Transverse colon (tissue), 4 donors: Measurements from ENCODE around the gene SRSF12. TPM values are rescaled to one million over a fixed set of nuclear protein-coding genes. Genes with fewer than 3 reads are reported as not detected.
A peak's percentile ranks its signal among the peaks of the same experiment; 100 is the strongest.

Experiments used
- DNase-seq: peaks from one replicate; pipeline ENCODE4 v3.0.0-alpha.2; 2019
- H3K27ac ChIP-seq, 4 donors: fragments of 200-600 bp; sonication (generic); 2 replicates each; pipeline ENCODE4 v1.5.1; 2016 to 2018; ENCODE audit warnings: inconsistent platforms in 4 of 4
- H3K27me3 ChIP-seq: fragments of 200-600 bp; sonication (generic); 2 replicates; pipeline ENCODE4 v1.5.1; 2017; ENCODE audit warnings: inconsistent platforms
- H3K36me3 ChIP-seq, 4 donors: fragments of 200-600 bp; sonication (generic); 2 replicates each; pipeline ENCODE4 v1.5.1; 2017 to 2019; ENCODE audit warnings: inconsistent platforms in 4 of 4
- H3K4me1 ChIP-seq, 4 donors: fragments of 200-600 bp; sonication (generic); 2 replicates each; pipeline ENCODE4 v1.5.1; 2017 to 2020; ENCODE audit warnings: inconsistent platforms in 4 of 4
- H3K4me3 ChIP-seq, 4 donors: fragments of 200-600 bp; sonication (generic); 1 replicate in 1 of 4; 2 replicates in 3 of 4; pipeline versions ENCODE4 v1.5.1 to v1.6.1; 2017 to 2019; ENCODE audit warnings: inconsistent platforms in 4 of 4
- H3K9me3 ChIP-seq, 2 donors: fragments of 200-600 bp; sonication (generic); 2 replicates each; pipeline ENCODE4 v1.5.1; 2017 to 2019; ENCODE audit warnings: inconsistent platforms in 2 of 2
- EP300 ChIP-seq: sonication (generic); formaldehyde crosslinking; IDR thresholded peaks from one replicate; pipeline ENCODE4 v1.6.1; 2017; ENCODE audit warnings: antibody characterized with exemption, low read depth
- POLR2A ChIP-seq: fragments of 450-650 bp; IDR thresholded peaks from one replicate; pipeline ENCODE4 v1.6.1; 2016; ENCODE audit warnings: antibody characterized with exemption, mild to moderate bottlenecking, moderate library complexity
- POLR2AphosphoS5 ChIP-seq, 3 donors: sonication (generic); formaldehyde crosslinking; IDR thresholded peaks; one replicate each; pipeline ENCODE4 v1.6.1; 2016; ENCODE audit warnings: antibody characterized with exemption in 3 of 3
- WGBS, 2 donors: methylation state at CpG; one replicate each; pipeline ENCODE4 v1.1.5; 2018; ENCODE audit warnings: low coverage in 1 of 2; 5-methylcytosine and 5-hydroxymethylcytosine counted together
- in situ Hi-C, 4 donors: fragments of 200-750 bp; cut with MboI; loops; one replicate each; pipeline versions ENCODE4 v1.15.0 to v1.15.1; 2017; ENCODE audit warnings: low sequenced_read_pairs in 3 of 4, low pct_ligation_motif_present in 1 of 4, low pct_unique_long_range_greater_than_20kb in 1 of 4
- intact Hi-C: fragments of 100-400 bp; cut with DNase I; formaldehyde crosslinking; loops from one replicate; pipeline ENCODE4 v1.15.1; 2023; ENCODE audit warnings: low total_unique reads
- total RNA-seq, 4 donors: library from RNA; depleted of rRNA; stranded (reverse); fragments of >200 nt; gene quantifications; one replicate each; pipeline ENCODE4 v1.1.0, GENCODE V29; 2016
- TF ChIP-seq, protein P1 (sequence below), 5 experiments: fragments of 200-600 bp in 3 of 5; fragments of 450-650 bp in 2 of 5; sonication (generic) in 3 of 5; IDR thresholded peaks; 1 replicate in 2 of 5; 2 replicates in 3 of 5; pipeline ENCODE4 v1.5.1; 2016 to 2017; ENCODE audit warnings: antibody characterized with exemption in 5 of 5, inconsistent platforms in 3 of 5, mild to moderate bottlenecking in 2 of 5, moderate library complexity in 1 of 5

The SRSF12 gene
- total RNA-seq, 4 donors from 2014 or later, result not detected

DNA sequence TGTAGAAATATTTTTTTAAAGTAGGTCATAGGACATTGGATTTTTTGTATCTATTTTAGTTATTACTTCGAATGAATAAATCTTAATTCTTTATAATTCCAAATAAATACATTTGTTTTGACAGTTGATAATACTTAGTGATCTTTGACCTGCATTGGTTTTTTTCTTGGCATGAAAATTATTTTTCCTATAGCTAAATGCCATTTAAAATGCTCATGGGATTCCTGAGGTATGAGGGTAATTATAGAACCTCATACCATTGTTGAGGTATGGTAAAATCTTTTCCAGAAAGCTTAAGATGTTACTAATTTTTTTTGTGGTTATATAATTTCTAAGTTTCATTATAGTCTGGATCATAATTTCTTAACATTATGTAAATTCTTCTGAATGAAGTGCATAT is 36.3 kb upstream of the SRSF12 start:
- TF ChIP-seq POLR2AphosphoS5 (IDR thresholded peaks at IDR 0.05), result no peak
- TF ChIP-seq, protein P1, sequence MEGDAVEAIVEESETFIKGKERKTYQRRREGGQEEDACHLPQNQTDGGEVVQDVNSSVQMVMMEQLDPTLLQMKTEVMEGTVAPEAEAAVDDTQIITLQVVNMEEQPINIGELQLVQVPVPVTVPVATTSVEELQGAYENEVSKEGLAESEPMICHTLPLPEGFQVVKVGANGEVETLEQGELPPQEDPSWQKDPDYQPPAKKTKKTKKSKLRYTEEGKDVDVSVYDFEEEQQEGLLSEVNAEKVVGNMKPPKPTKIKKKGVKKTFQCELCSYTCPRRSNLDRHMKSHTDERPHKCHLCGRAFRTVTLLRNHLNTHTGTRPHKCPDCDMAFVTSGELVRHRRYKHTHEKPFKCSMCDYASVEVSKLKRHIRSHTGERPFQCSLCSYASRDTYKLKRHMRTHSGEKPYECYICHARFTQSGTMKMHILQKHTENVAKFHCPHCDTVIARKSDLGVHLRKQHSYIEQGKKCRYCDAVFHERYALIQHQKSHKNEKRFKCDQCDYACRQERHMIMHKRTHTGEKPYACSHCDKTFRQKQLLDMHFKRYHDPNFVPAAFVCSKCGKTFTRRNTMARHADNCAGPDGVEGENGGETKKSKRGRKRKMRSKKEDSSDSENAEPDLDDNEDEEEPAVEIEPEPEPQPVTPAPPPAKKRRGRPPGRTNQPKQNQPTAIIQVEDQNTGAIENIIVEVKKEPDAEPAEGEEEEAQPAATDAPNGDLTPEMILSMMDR (IDR thresholded peaks at IDR 0.05), result no peak
- no peak for TF ChIP-seq POLR2A
- TF ChIP-seq EP300, result no peak
- 83% methylated on average over 1 of the region's 1 CpG for WGBS, 2 donors
- H3K4me1 ChIP-seq, result no peaks in the 10 kb centered on the region
- intact Hi-C loops (no loop called here), in situ Hi-C loops (no loop called here)
- no peaks in the 10 kb centered on the region for H3K9me3 ChIP-seq
- no peaks in the 10 kb centered on the region for H3K27me3 ChIP-seq
- H3K4me3 ChIP-seq, result no peak overlapping the region
- H3K27ac ChIP-seq, result no peak overlapping the region
- peaks cover 0 to 6% (median 0%) of the 10 kb centered on the region in 4 donors for H3K36me3 ChIP-seq
- DNase-seq, result no peak

DNA sequence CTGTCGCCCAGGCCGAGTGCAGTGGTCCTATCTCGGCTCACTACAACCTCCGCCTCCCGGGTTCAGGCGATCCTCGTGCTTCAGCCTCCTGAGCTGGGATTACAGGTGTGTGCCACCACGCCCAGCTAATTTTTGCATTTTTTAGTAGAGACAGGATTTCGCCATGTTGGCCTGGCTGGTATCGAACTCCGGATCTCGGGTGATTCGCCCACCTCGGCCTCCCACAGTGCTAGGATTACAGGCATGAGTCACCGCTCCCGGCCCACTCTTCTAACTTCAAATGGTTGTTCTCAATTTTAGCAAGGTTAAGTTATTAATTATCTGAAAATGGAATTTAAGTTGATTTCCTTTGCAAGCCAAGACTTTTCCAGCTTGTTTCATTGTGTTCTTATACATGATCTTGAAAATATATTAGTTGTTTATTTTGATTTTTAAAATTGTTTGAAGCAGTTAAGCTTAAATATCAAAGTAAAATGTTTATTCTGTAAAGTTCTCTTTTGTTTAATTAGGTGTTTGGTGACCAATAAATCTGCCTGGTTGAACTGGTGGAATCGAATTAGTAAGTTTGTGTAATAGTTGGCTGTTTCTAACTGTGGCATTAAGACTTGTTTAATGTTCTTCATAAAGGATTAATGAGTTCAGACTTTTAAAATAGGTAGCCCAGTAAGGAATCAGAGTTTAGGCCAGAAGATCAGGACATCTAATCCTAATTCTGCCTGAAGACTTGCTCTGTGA is 30.3 kb upstream of the SRSF12 start:
- intact Hi-C loops, result loop anchor here (5.0 kb wide), 1 partner anchor 111 kb away; no protein-coding TSS in a partner anchor
- Histone ChIP-seq H3K27ac (peak overlapping the region; percentile 21 to 95 (median 92)), H3K4me3 (peak overlapping the region in 1 of 4 donors; percentile 78), H3K4me1 (peaks cover 0 to 23% (median 10%) of the 10 kb centered on the region in 4 donors), H3K27me3 (no peaks in the 10 kb centered on the region), H3K36me3 (peaks cover 0 to 1% (median 0%) of the 10 kb centered on the region in 4 donors), H3K9me3 (no peaks in the 10 kb centered on the region)
- in situ Hi-C loops, result no loop called here
- DNase-seq, result no peak
- TF ChIP-seq, protein P1 (IDR thresholded peaks at IDR 0.05), result no peak
- no peak for TF ChIP-seq POLR2AphosphoS5 (IDR thresholded peaks at IDR 0.05)
- no peak for TF ChIP-seq POLR2A
- no peak for TF ChIP-seq EP300
- WGBS, 2 donors, result 82 to 94% methylated on average over 6 to 17 of the region's 17 CpGs

DNA sequence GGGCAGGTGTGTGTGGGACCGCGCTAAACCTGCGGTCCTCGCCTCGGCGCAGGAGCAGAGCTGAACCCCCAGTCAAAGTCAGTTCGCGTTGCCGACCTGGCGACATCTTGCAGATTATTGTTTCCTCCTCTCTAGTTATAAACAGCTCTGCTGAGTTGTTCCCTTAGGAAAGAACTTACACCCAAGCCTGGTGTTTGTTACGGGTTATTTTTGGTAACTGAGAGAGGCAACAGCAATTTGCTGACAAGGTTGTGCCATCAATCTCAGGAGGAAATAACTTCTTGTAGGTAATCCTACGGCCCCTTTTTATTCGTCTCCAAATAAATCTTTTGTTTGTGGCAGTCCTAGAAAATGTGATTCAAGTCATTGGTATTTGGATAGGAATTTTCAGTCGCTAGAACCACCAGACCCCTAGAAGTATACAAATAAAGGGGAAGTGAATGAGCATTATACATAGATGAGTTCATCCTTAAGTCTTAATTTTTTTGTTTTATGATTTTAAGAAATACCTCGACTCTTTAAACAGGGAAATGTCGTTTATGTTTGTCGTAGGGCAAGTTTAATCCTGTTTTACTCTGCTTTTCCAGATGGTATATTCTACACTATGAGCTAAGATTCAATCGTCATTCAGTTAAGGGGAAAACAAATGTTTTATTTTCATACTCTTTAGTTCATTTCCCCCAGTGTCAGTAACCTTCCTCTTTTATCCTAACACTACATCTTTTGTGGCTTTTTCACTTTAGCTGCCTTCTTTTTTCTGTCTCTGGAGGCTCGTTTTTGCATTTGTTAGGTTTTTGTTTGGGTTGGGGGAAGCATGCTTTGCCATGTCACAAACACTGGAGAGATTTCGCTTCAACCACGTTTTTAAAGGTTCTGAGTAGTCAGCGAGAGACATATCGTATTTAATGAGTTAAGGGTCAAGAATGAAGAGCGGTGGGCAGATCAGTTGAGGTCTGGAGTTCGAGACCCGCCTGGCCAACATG is 29.1 kb upstream of the SRSF12 start:
- Histone ChIP-seq H3K4me1 (peaks cover 0 to 23% (median 10%) of the 10 kb centered on the region in 4 donors), H3K4me3 (peak overlapping the region; percentile 76 to 84 (median 78)), H3K36me3 (no peaks in the 10 kb centered on the region), H3K9me3 (no peaks in the 10 kb centered on the region), H3K27ac (peak overlapping the region; percentile 90 to 95 (median 94)), H3K27me3 (no peaks in the 10 kb centered on the region)
- in situ Hi-C loops (no loop called here), intact Hi-C loops (loop anchor here (2.0 to 5.0 kb wide), 2 partner anchors 110 to 124 kb away; no protein-coding TSS in a partner anchor)
- no peak for DNase-seq
- TF ChIP-seq EP300 (no peak), POLR2AphosphoS5 (IDR thresholded peaks at IDR 0.05) (peak in 2 of 3 donors; percentile 33 to 42), POLR2A (no peak)
- TF ChIP-seq, protein P1 (IDR thresholded peaks at IDR 0.05), result no peak
- 8 to 24% methylated on average over 9 to 26 of the region's 26 CpGs for WGBS, 2 donors
